AG04449 (cell line): Measurements from ENCODE around the gene ADAMTS20.

Experiments
- CTCF ChIA-PET: fragments of 350-600 bp; formaldehyde crosslinking; extraction: SDS; loops from one replicate; lab custom pipeline; 2021; ENCODE audit warnings: antibody characterized with exemption; lab: Yijun Ruan, JAX
- POLR2A ChIA-PET: fragments of 400-600, 350-600 bp; formaldehyde crosslinking; extraction: SDS; loops from one replicate; lab custom pipeline; 2020; ENCODE audit warnings: antibody characterized with exemption, inconsistent platforms; lab: Yijun Ruan, JAX
- DNase-seq: peaks from one replicate; pipeline ENCODE4 v3.0.0-alpha.2; 2010; ENCODE audit warnings: low read depth, low spot score
- H3K4me3 ChIP-seq: 2 replicates; pipeline ENCODE4 v1.5.1; 2011; ENCODE audit warnings: low read depth, mild to moderate bottlenecking, control low read depth, low read length
- CTCF ChIP-seq: IDR thresholded peaks from one replicate; pipeline ENCODE4 v1.5.1; 2011; ENCODE audit warnings: mild to moderate bottlenecking, moderate library complexity, low read length, control low read depth, inconsistent platforms; ENCODE audit not compliant: insufficient read depth; ENCODE audit errors: missing control alignments

The ADAMTS20 gene

DNA sequence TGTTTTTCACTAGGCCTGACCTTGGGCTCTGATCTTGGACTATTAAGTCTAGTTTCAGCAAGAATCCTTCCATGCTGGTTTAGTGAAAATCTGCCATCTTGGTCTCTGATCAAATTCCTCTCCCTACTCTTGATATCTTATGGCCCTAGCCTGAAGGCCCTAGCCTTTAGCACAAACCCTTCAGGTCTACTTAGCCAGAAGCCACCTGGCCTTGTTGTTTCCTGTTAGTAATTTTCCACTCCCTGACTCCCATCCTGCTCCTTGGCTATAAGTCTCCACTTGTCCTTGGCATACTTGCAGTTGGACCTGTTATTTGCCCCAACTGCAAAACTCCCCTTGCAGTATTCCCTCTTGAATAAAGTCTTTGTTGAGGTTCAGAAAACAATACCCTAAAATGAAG is 241.4 kb downstream of the ADAMTS20 start:
- no peak for DNase-seq
- TF ChIP-seq CTCF = no peak
- H3K4me3 ChIP-seq = no peak overlapping the region
- CTCF ChIA-PET = interaction anchor here (1.3 kb wide), 1 partner anchor 26 kb away, joined by 4 read pairs; no protein-coding TSS in a partner anchor
- POLR2A ChIA-PET = interaction anchor here (1.3 kb wide), 1 partner anchor 20 kb away, joined by 5 read pairs; no protein-coding TSS in a partner anchor

DNA sequence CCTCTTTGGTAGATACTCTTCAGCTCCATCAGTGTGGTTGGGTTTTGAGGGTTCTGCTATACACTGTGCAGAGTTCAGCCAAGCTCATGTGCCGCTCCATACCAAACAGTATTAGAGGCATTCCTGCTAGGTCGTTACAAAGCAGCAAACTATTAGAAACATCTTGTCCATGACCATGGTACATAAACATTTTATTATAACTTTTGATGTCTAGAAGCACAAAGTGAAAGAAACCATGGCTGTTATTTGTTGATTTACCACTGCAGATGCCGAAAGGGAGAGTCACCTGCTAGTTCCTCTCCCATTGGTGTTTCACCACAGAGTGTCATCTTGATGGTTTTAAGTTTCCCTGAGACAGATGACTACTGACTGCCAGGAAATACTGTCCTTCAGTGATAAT is 242.0 kb downstream of the ADAMTS20 start:
- ChIA-PET CTCF (interaction anchor here (1.0 to 1.3 kb wide), 2 partner anchors 26 to 690 kb away, joined by 3 to 4 read pairs; no protein-coding TSS in a partner anchor), POLR2A (interaction anchor here (0.6 to 1.3 kb wide), 3 partner anchors 19 to 827 kb away, joined by 3 to 5 read pairs (median 3); no protein-coding TSS in a partner anchor)
- H3K4me3 ChIP-seq = no peak overlapping the region
- TF ChIP-seq CTCF = no peak
- DNase-seq = peak; percentile 97

DNA sequence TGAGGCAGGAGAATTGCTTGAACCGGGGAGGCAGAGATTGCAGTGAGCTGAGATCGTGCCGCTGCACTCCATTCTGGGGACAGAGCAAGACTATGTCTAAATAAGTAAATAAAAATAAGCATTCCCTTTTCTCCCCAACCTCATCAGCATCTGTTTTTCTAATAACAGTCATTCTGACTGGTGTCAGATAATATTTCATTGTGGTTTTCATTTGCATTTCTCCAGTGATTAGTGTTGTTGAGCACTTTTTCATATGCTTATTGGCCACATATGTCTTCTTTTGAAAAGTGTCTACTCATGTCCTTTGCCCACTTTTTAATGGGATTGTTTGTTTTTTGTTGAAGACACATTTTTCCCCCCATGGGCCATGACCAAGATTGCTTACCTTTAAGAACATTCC is 243.2 kb downstream of the ADAMTS20 start:
- ChIA-PET POLR2A (no interaction called here), CTCF (no interaction called here)
- TF ChIP-seq CTCF = no peak
- no peak for DNase-seq
- H3K4me3 ChIP-seq = no peak overlapping the region

- no peak for TF ChIP-seq CTCF
- no peak for DNase-seq
- ChIA-PET CTCF (interaction anchor here (2.1 kb wide), 1 partner anchor 30 kb away, joined by 5 read pairs; no protein-coding TSS in a partner anchor), POLR2A (no interaction called here)
- H3K4me3 ChIP-seq = no peak overlapping the region
These were observed 244.9 kb downstream of the ADAMTS20 start for GRCh38 chr12:43307126-43307525.

GRCh38 chr12:43306066-43306465 is 245.9 kb downstream of the ADAMTS20 start:
- CTCF ChIA-PET = interaction anchor here (2.1 kb wide), 1 partner anchor 31 kb away, joined by 5 read pairs; no protein-coding TSS in a partner anchor
- POLR2A ChIA-PET = interaction anchor here (0.6 to 0.7 kb wide), 3 partner anchors 14 to 369 kb away, joined by 3 to 4 read pairs (median 3); no protein-coding TSS in a partner anchor
- peak; percentile 89 for DNase-seq
- H3K4me3 ChIP-seq = no peak overlapping the region
- no peak for TF ChIP-seq CTCF

DNA sequence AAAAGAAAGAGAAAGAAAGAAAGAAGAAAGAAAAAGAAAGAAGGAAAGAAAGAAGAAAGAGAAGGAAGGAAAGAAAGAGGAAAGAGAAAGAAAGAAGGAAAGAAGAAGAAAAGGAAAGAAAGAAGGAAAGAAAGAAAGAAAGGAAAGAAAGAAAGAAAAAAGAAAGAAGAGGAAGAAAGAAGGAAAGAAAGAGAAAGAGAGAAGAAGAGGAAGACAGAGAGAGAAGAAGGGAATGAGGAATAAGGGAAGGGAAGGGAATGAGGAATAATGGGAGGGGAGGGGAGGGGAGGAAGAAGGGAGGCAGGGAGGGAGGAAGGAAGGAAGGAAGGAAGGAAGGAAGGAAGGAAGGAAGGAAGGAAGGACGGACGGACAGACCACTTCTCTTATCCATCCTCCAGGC is 246.9 kb downstream of the ADAMTS20 start:
- TF ChIP-seq CTCF = no peak
- DNase-seq = no peak
- CTCF ChIA-PET = no interaction called here
- no peak overlapping the region for H3K4me3 ChIP-seq
- POLR2A ChIA-PET = no interaction called here
